Measurements from ENCODE around the gene ST3GAL4.

The ST3GAL4 gene

GRCh38 chr11:126408901-126409619 is 53.6 kb downstream of the ST3GAL4 start:
- DNase-seq (ENCODE audit: low read depth) = no peak
- TF ChIP-seq CTCF (conservative IDR thresholded peaks at IDR 0.05; ENCODE audit: low read length) = no peak
- H3K4me3 ChIP-seq (ENCODE audit: low read length) = no peak overlapping the region

GRCh38 chr11:126409620-126409985 is 54.1 kb downstream of the ST3GAL4 start:
- DNase-seq (ENCODE audit: low read depth) = no peak
- no peak for TF ChIP-seq CTCF (conservative IDR thresholded peaks at IDR 0.05; ENCODE audit: low read length)
- H3K4me3 ChIP-seq (ENCODE audit: low read length) = no peak overlapping the region

- peak; percentile 75 for DNase-seq (ENCODE audit: low read depth)
- no peak overlapping the region for H3K4me3 ChIP-seq (ENCODE audit: low read length)
- TF ChIP-seq CTCF (conservative IDR thresholded peaks at IDR 0.05; ENCODE audit: low read length) = no peak
Observed at GRCh38 chr11:126410649-126411048, 55.2 kb downstream of the ST3GAL4 start.

- peak; percentile 43 for TF ChIP-seq CTCF (conservative IDR thresholded peaks at IDR 0.05; ENCODE audit: low read length)
- H3K4me3 ChIP-seq (ENCODE audit: low read length) = no peak overlapping the region
- peak; percentile 42 for DNase-seq (ENCODE audit: low read depth)
Observed at GRCh38 chr11:126411971-126412381, 56.5 kb downstream of the ST3GAL4 start.

GRCh38 chr11:126413426-126413825 is 57.9 kb downstream of the ST3GAL4 start:
- no peak for TF ChIP-seq CTCF (conservative IDR thresholded peaks at IDR 0.05; ENCODE audit: low read length)
- H3K4me3 ChIP-seq (ENCODE audit: low read length) = no peak overlapping the region
- no peak for DNase-seq (ENCODE audit: low read depth)

- H3K4me3 ChIP-seq (ENCODE audit: low read length) = no peak overlapping the region
- TF ChIP-seq CTCF (conservative IDR thresholded peaks at IDR 0.05; ENCODE audit: low read length) = no peak
- no peak for DNase-seq (ENCODE audit: low read depth)
Observed at GRCh38 chr11:126413843-126414405, 58.4 kb downstream of the ST3GAL4 start.

- no peak for DNase-seq (ENCODE audit: low read depth)
Observed at GRCh38 chr11:126414615-126415014, 59.1 kb downstream of the ST3GAL4 start.

More at GRCh38 chr11:126414615-126415014, 59.1 kb downstream of the ST3GAL4 start:
- TF ChIP-seq CTCF (conservative IDR thresholded peaks at IDR 0.05; ENCODE audit: low read length) = no peak
- H3K4me3 ChIP-seq (ENCODE audit: low read length) = no peak overlapping the region

Data from AG10803 (cell line).